ENCODE measurements around the gene CTSV.

GRCh38 chr9:97064176-97064575 is 25.2 kb upstream of the CTSV start:
- TF ChIP-seq, protein P1, sequence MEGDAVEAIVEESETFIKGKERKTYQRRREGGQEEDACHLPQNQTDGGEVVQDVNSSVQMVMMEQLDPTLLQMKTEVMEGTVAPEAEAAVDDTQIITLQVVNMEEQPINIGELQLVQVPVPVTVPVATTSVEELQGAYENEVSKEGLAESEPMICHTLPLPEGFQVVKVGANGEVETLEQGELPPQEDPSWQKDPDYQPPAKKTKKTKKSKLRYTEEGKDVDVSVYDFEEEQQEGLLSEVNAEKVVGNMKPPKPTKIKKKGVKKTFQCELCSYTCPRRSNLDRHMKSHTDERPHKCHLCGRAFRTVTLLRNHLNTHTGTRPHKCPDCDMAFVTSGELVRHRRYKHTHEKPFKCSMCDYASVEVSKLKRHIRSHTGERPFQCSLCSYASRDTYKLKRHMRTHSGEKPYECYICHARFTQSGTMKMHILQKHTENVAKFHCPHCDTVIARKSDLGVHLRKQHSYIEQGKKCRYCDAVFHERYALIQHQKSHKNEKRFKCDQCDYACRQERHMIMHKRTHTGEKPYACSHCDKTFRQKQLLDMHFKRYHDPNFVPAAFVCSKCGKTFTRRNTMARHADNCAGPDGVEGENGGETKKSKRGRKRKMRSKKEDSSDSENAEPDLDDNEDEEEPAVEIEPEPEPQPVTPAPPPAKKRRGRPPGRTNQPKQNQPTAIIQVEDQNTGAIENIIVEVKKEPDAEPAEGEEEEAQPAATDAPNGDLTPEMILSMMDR (IDR thresholded peaks at IDR 0.05; ENCODE audit: poor library complexity), result no peak
- no peak for TF ChIP-seq EZH2 (IDR thresholded peaks at IDR 0.05; ENCODE audit: borderline replicate concordance)

Data from hepatocyte (in vitro differentiated cells).